CD4-positive, alpha-beta T cell (primary cell): ENCODE measurements around the gene TBC1D22A. TPM values are rescaled to one million over a fixed set of nuclear protein-coding genes. Genes with fewer than 3 reads are reported as not detected.

Experiments used
- ATAC-seq: fragments of 200-7000 bp; cut with Tn5 transposase; one replicate; pipeline ENCODE4 v1.10.0; 2022; ENCODE audit warnings: mild to moderate bottlenecking; ENCODE audit not compliant: poor library complexity
- CTCF ChIA-PET: fragments of 350-600 bp; sonication (Branson Sonifier 250); formaldehyde crosslinking; loops from one replicate; lab custom pipeline; 2021; ENCODE audit warnings: antibody characterized with exemption, inconsistent platforms; lab: Charles Lee
- POLR2A ChIA-PET: fragments of 350-600 bp; sonication (Branson Sonifier 250); formaldehyde crosslinking; loops from one replicate; lab custom pipeline; 2021; ENCODE audit warnings: antibody characterized with exemption, inconsistent platforms; lab: Charles Lee
- DNase-seq, 14 experiments: peaks; one replicate each; pipeline ENCODE4 v3.0.0-alpha.2; 2013 to 2020; ENCODE audit warnings: mixed read lengths in 2 of 14
- H3K27ac ChIP-seq, 2 donors: one replicate each; pipeline versions ENCODE4 v1.5.1 to v1.7.0; 2013; ENCODE audit warnings: low read length in 2 of 2, low read depth in 1 of 2, mild to moderate bottlenecking in 1 of 2
- H3K27me3 ChIP-seq, 2 experiments: 1 replicate in 1 of 2; 2 replicates in 1 of 2; pipeline versions ENCODE4 v1.6.1 to v1.7.0; 2013; ENCODE audit warnings: low read length in 2 of 2, control low read depth in 1 of 2, mild to moderate bottlenecking in 1 of 2, moderate library complexity in 1 of 2; ENCODE audit not compliant: insufficient read depth in 2 of 2, control insufficient read depth in 1 of 2
- H3K36me3 ChIP-seq: one replicate; pipeline ENCODE4 v1.6.1; 2013; ENCODE audit warnings: low read length, control low read depth; ENCODE audit not compliant: insufficient read depth
- H3K4me1 ChIP-seq: one replicate; pipeline ENCODE4 v1.6.1; 2013; ENCODE audit warnings: low read length, control low read depth; ENCODE audit not compliant: insufficient read depth
- H3K4me3 ChIP-seq: one replicate; pipeline ENCODE4 v1.5.1; 2013; ENCODE audit warnings: mild to moderate bottlenecking, low read length, moderate library complexity
- H3K9me3 ChIP-seq, 2 experiments: 1 replicate in 1 of 2; 2 replicates in 1 of 2; pipeline versions ENCODE4 v1.6.1 to v1.7.0; 2013; ENCODE audit warnings: low read length in 2 of 2, mild to moderate bottlenecking in 2 of 2, control low read depth in 1 of 2, moderate library complexity in 1 of 2; ENCODE audit not compliant: control insufficient read depth in 1 of 2, insufficient read depth in 1 of 2
- H3K27ac Mint-ChIP-seq: one replicate; pipeline ENCODE4 v1.8.0; 2020; ENCODE audit warnings: mixed read lengths
- H3K27me3 Mint-ChIP-seq: one replicate; pipeline ENCODE4 v1.8.0; 2021; ENCODE audit warnings: mixed read lengths
- H3K36me3 Mint-ChIP-seq: one replicate; pipeline ENCODE4 v1.8.0; 2021; ENCODE audit warnings: low read depth, mixed read lengths
- H3K4me1 Mint-ChIP-seq: one replicate; pipeline ENCODE4 v1.8.0; 2021; ENCODE audit warnings: low read depth, mixed read lengths
- H3K4me3 Mint-ChIP-seq: one replicate; pipeline ENCODE4 v1.8.0; 2020; ENCODE audit warnings: mild to moderate bottlenecking, mixed read lengths
- H3K9me3 Mint-ChIP-seq: one replicate; pipeline ENCODE4 v1.8.0; 2020; ENCODE audit warnings: mixed read lengths
- intact Hi-C, 2 experiments: fragments of 100-400 bp; cut with DNase I in 1 of 2; cut with micrococcal nuclease in 1 of 2; formaldehyde crosslinking; loops; one replicate each; pipeline versions ENCODE4 v1.15.1 to v1.9.0; 2023 to 2025; cut with DNase I, micrococcal nuclease
- total RNA-seq, 174 experiments: library from RNA in 2 of 174; stranded (reverse) in 2 of 174; gene quantifications; one replicate each; pipeline ENCODE4 v1.2.3 and lab custom pipeline; 2021 to 2026
- TF ChIP-seq, protein P1 (sequence below): fragments of 200-600 bp; IDR thresholded peaks from one replicate; pipeline ENCODE4 v1.8.0; 2022; ENCODE audit warnings: antibody characterized with exemption, mild to moderate bottlenecking

Gene TBC1D22A
- total RNA-seq, 2 experiments from 2014 or later: 27.1 to 31.7 TPM

DNA sequence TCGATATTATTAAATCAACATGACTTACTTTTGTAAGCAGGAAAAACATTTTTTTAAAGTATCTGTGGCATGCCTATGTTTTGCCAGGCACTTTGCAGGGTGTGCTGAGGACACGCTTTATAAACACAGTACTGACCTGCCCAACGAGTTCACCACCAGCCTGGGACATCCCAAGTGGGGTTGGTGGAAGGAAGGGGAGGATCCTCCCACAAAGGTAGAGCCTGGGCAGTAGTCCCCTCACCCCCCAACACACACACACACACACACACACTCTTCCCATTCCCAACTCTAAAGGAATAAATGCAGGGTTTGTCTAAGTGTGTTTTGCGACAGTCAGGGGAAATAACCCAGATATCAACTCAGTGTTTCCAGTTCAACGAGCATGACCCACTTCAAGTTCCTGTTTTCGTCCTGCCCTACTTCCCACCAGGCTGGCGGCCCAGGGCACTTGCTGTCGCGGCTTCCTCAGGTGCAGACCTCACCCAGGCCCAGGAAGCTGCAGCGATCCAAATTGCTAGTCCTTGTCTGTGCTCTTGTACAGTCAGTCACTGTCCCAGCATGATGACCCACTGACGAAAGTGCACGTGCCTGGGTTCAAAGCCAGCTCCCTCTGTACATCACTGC lies 27.5 kb upstream of the TBC1D22A start:
- intact Hi-C loops: loop anchor here in 1 of 2 experiments (2.0 kb wide), 1 partner anchor 172 kb away; no protein-coding TSS in a partner anchor
- ATAC-seq: peak; percentile 19
- peaks cover 74% of the 10 kb centered on the region for H3K4me1 Mint-ChIP-seq

GRCh38 chr22:46735747-46736608 lies 26.5 kb upstream of the TBC1D22A start:
- H3K9me3 ChIP-seq: no peaks in the 10 kb centered on the region
- H3K27ac Mint-ChIP-seq: peak overlapping the region; percentile 97
- peak overlapping the region; percentile 83 for H3K4me3 ChIP-seq
- no peaks in the 10 kb centered on the region for H3K9me3 Mint-ChIP-seq
- H3K36me3 Mint-ChIP-seq: peaks cover 37% of the 10 kb centered on the region
- no peaks in the 10 kb centered on the region for H3K27me3 ChIP-seq
- ATAC-seq (no peak), DNase-seq (peak in 1 of 14 experiments; percentile 33)
- POLR2A ChIA-PET: interaction anchor here (0.9 to 3.9 kb wide), 6 partner anchors 13 to 67 kb away, joined by 3 to 27 read pairs (median 10); partner anchors contain the start of gene TBC1D22A
- peaks cover 16% of the 10 kb centered on the region for H3K36me3 ChIP-seq
- no peaks in the 10 kb centered on the region for H3K27me3 Mint-ChIP-seq
- CTCF ChIA-PET: interaction anchor here (0.8 to 3.2 kb wide), 3 partner anchors 23 to 68 kb away, joined by 3 to 18 read pairs (median 4); no protein-coding TSS in a partner anchor
- peaks cover 76% of the 10 kb centered on the region for H3K4me1 ChIP-seq
- intact Hi-C loops: loop anchor here in 1 of 2 experiments (2.0 kb wide), 1 partner anchor 173 kb away; no protein-coding TSS in a partner anchor
- H3K4me3 Mint-ChIP-seq: peak overlapping the region; percentile 100
- H3K4me1 Mint-ChIP-seq: peaks cover 70% of the 10 kb centered on the region
- TF ChIP-seq, protein P1, sequence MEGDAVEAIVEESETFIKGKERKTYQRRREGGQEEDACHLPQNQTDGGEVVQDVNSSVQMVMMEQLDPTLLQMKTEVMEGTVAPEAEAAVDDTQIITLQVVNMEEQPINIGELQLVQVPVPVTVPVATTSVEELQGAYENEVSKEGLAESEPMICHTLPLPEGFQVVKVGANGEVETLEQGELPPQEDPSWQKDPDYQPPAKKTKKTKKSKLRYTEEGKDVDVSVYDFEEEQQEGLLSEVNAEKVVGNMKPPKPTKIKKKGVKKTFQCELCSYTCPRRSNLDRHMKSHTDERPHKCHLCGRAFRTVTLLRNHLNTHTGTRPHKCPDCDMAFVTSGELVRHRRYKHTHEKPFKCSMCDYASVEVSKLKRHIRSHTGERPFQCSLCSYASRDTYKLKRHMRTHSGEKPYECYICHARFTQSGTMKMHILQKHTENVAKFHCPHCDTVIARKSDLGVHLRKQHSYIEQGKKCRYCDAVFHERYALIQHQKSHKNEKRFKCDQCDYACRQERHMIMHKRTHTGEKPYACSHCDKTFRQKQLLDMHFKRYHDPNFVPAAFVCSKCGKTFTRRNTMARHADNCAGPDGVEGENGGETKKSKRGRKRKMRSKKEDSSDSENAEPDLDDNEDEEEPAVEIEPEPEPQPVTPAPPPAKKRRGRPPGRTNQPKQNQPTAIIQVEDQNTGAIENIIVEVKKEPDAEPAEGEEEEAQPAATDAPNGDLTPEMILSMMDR: no peak
- H3K27ac ChIP-seq: peak overlapping the region; percentile 86 to 89

More for the DNA sequence above, 27.5 kb upstream of the TBC1D22A start:
- H3K27me3 Mint-ChIP-seq: no peaks in the 10 kb centered on the region
- peak overlapping the region; percentile 83 for H3K4me3 ChIP-seq
- peak overlapping the region; percentile 97 for H3K27ac Mint-ChIP-seq
- no peaks in the 10 kb centered on the region for H3K9me3 Mint-ChIP-seq
- no peaks in the 10 kb centered on the region for H3K9me3 ChIP-seq
- H3K27ac ChIP-seq: peak overlapping the region; percentile 86 to 89
- peaks cover 16% of the 10 kb centered on the region for H3K36me3 ChIP-seq
- ChIA-PET CTCF (interaction anchor here (0.8 to 3.2 kb wide), 3 partner anchors 24 to 69 kb away, joined by 3 to 18 read pairs (median 4); no protein-coding TSS in a partner anchor), POLR2A (interaction anchor here (0.9 to 3.9 kb wide), 5 partner anchors 13 to 68 kb away, joined by 3 to 27 read pairs (median 13); partner anchors contain the start of gene TBC1D22A)
- H3K4me3 Mint-ChIP-seq: peak overlapping the region; percentile 100
- peaks cover 81% of the 10 kb centered on the region for H3K4me1 ChIP-seq
- peaks cover 44% of the 10 kb centered on the region for H3K36me3 Mint-ChIP-seq
- peak; percentile 49 to 90 (median 72) for DNase-seq
- TF ChIP-seq, protein P1: no peak
- H3K27me3 ChIP-seq: no peaks in the 10 kb centered on the region

GRCh38 chr22:46736705-46737104 lies 25.7 kb upstream of the TBC1D22A start:
- H3K9me3 Mint-ChIP-seq: no peaks in the 10 kb centered on the region
- intact Hi-C loops: loop anchor here in 1 of 2 experiments (1.0 kb wide), 1 partner anchor 122 kb away; no protein-coding TSS in a partner anchor
- DNase-seq (no peak), ATAC-seq (no peak)
- H3K9me3 ChIP-seq: no peaks in the 10 kb centered on the region
- CTCF ChIA-PET: interaction anchor here (1.0 to 3.2 kb wide), 2 partner anchors 22 to 67 kb away, joined by 3 to 18 read pairs; no protein-coding TSS in a partner anchor
- peak overlapping the region; percentile 86 to 89 for H3K27ac ChIP-seq
- H3K27me3 Mint-ChIP-seq: no peaks in the 10 kb centered on the region
- POLR2A ChIA-PET: interaction anchor here (1.2 to 3.9 kb wide), 4 partner anchors 13 to 54 kb away, joined by 3 to 27 read pairs (median 16); partner anchors contain the start of gene TBC1D22A
- peak overlapping the region; percentile 97 for H3K27ac Mint-ChIP-seq
- TF ChIP-seq, protein P1: no peak
- peak overlapping the region; percentile 100 for H3K4me3 Mint-ChIP-seq
- peaks cover 63% of the 10 kb centered on the region for H3K4me1 Mint-ChIP-seq
- peaks cover 69% of the 10 kb centered on the region for H3K4me1 ChIP-seq
- H3K27me3 ChIP-seq: no peaks in the 10 kb centered on the region
- H3K36me3 Mint-ChIP-seq: peaks cover 31% of the 10 kb centered on the region
- H3K4me3 ChIP-seq: peak overlapping the region; percentile 83
- peaks cover 8% of the 10 kb centered on the region for H3K36me3 ChIP-seq
